Panc1 (cell line): ENCODE data around the gene CFAP100.

Experiments used
- POLR2AphosphoS5 ChIP-seq: IDR thresholded peaks from 2 replicates; pipeline ENCODE4 v1.6.1; 2012; ENCODE audit warnings: mild to moderate bottlenecking, low read depth, low read length, moderate library complexity
- SIN3A ChIP-seq: IDR thresholded peaks from 2 replicates; pipeline ENCODE4 v1.6.1; 2012; ENCODE audit warnings: low read depth, mild to moderate bottlenecking, low read length, moderate library complexity, borderline replicate concordance; ENCODE audit not compliant: insufficient read depth
- TCF7L2 ChIP-seq: IDR thresholded peaks from 2 replicates; pipeline ENCODE4 v1.6.1; 2011; ENCODE audit warnings: mild to moderate bottlenecking, low read depth, low read length, inconsistent platforms
- TF ChIP-seq, protein P1 (sequence below): fragments of 450-650 bp; IDR thresholded peaks from 2 replicates; pipeline ENCODE4 v1.5.1; 2017; ENCODE audit warnings: mild to moderate bottlenecking
- TF ChIP-seq, protein P2 (sequence below), 2 experiments: IDR thresholded peaks; 2 replicates each; pipeline ENCODE4 v1.6.1; 2011 to 2012; ENCODE audit warnings: low read depth in 2 of 2, control low read depth in 1 of 2, low read length in 1 of 2, mild to moderate bottlenecking in 1 of 2, moderate library complexity in 1 of 2; ENCODE audit not compliant: insufficient read depth in 1 of 2

DNA sequence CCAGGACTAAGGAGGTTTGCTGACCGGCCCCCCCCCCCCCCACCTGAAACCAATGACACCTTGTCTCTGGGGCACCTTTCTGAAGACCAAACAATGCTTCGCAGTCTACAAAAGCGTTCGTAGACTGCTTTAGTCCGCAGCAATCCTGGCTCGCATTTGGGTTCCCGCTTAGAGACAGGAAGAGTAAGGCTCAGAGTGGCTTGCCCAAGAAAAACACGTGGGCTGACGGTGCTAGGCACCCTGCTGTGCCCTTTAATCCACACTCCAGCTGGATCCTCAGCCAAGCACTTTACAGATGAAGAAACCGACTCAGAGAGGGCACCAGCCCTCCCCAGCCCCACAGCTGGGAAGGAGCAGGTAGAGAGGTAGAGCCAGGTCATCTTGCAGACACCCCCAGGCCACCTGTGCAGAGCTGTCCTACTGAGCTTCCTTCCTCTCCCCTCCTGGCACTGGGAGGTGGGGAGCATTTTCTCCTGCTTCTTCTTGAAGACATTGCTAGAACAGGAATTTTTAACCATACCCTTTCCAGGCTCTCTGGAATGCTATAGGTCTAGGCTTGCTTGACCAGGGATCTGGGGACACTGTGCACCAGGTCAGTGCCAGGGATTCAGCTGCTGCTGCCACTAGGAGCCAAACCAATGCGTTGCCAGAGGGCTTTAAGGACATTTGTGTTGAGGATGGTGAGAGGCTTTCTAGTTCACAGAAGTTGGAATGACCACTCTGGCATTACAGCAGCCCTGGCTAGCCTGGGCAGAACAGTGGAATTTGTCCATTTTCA is 36.5 kb upstream of the CFAP100 start:
- TF ChIP-seq, protein P1, sequence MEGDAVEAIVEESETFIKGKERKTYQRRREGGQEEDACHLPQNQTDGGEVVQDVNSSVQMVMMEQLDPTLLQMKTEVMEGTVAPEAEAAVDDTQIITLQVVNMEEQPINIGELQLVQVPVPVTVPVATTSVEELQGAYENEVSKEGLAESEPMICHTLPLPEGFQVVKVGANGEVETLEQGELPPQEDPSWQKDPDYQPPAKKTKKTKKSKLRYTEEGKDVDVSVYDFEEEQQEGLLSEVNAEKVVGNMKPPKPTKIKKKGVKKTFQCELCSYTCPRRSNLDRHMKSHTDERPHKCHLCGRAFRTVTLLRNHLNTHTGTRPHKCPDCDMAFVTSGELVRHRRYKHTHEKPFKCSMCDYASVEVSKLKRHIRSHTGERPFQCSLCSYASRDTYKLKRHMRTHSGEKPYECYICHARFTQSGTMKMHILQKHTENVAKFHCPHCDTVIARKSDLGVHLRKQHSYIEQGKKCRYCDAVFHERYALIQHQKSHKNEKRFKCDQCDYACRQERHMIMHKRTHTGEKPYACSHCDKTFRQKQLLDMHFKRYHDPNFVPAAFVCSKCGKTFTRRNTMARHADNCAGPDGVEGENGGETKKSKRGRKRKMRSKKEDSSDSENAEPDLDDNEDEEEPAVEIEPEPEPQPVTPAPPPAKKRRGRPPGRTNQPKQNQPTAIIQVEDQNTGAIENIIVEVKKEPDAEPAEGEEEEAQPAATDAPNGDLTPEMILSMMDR: no peak
- TF ChIP-seq POLR2AphosphoS5: no peak
- TF ChIP-seq, protein P2, sequence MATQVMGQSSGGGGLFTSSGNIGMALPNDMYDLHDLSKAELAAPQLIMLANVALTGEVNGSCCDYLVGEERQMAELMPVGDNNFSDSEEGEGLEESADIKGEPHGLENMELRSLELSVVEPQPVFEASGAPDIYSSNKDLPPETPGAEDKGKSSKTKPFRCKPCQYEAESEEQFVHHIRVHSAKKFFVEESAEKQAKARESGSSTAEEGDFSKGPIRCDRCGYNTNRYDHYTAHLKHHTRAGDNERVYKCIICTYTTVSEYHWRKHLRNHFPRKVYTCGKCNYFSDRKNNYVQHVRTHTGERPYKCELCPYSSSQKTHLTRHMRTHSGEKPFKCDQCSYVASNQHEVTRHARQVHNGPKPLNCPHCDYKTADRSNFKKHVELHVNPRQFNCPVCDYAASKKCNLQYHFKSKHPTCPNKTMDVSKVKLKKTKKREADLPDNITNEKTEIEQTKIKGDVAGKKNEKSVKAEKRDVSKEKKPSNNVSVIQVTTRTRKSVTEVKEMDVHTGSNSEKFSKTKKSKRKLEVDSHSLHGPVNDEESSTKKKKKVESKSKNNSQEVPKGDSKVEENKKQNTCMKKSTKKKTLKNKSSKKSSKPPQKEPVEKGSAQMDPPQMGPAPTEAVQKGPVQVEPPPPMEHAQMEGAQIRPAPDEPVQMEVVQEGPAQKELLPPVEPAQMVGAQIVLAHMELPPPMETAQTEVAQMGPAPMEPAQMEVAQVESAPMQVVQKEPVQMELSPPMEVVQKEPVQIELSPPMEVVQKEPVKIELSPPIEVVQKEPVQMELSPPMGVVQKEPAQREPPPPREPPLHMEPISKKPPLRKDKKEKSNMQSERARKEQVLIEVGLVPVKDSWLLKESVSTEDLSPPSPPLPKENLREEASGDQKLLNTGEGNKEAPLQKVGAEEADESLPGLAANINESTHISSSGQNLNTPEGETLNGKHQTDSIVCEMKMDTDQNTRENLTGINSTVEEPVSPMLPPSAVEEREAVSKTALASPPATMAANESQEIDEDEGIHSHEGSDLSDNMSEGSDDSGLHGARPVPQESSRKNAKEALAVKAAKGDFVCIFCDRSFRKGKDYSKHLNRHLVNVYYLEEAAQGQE (IDR thresholded peaks at IDR 0.05; ENCODE audit: insufficient read depth in 1 of 2, low read depth in 2 of 2, low read length in 1 of 2): no peak
- no peak for TF ChIP-seq SIN3A
- TF ChIP-seq TCF7L2: no peak
